ENCODE results near the gene MEDAG. TPM values are rescaled to one million over a fixed set of nuclear protein-coding genes. Genes with fewer than 3 reads are reported as not detected.

Gene MEDAG
- total RNA-seq, 1 experiment from 2014 or later = not detected

- CTCF ChIA-PET = no interaction called here
- no peaks in the 10 kb centered on the region for H3K36me3 ChIP-seq (ENCODE audit: low read depth)
- no peaks in the 10 kb centered on the region for H4K20me1 ChIP-seq (ENCODE audit: insufficient read depth)
- H3F3A ChIP-seq (ENCODE audit: insufficient read depth, low read depth) = no peaks in the 10 kb centered on the region
- no peaks in the 10 kb centered on the region for H3K9me3 ChIP-seq (ENCODE audit: insufficient read depth, low read depth)
- no peak overlapping the region for H2AFZ ChIP-seq
- H3K27ac ChIP-seq = no peak overlapping the region
- H3K4me3 ChIP-seq = no peak overlapping the region
- no peaks in the 10 kb centered on the region for H3K9me2 ChIP-seq (ENCODE audit: insufficient read depth)
- H3K27me3 ChIP-seq (ENCODE audit: insufficient read depth, low read depth) = 0 out of 2 replicates have a peak, but pooled peaks cover 2% of the 10 kb centered on the region
- BruUV-seq (replicated peaks) = no TSS peak
- POLR2A ChIA-PET (ENCODE audit: unreplicated experiment) = no interaction called here
- H3K4me1 ChIP-seq (replicated peaks; ENCODE audit: insufficient read depth) = peaks cover 11% of the 10 kb centered on the region; the same call in 1 of the 2 replicates
- H3K4me2 ChIP-seq = peak overlapping the region; percentile 32; the same call in 1 of the 2 replicates
- peak; percentile 22 to 41 for DNase-seq
- intact Hi-C loops (cut with micrococcal nuclease; ENCODE audit: unreplicated experiment) = no loop called here
- TF ChIP-seq CTCF (conservative IDR thresholded peaks at IDR 0.05) (no peak), EZH2 (IDR thresholded peaks at IDR 0.05; ENCODE audit: low read depth) (no peak)
- H3K79me2 ChIP-seq (ENCODE audit: low read depth) = no peaks in the 10 kb centered on the region
Measured at GRCh38 chr13:30895773-30896172, 10.3 kb upstream of the MEDAG start.

GRCh38 chr13:30898070-30898469 is 8.0 kb upstream of the MEDAG start:
- Histone ChIP-seq H4K20me1 (ENCODE audit: insufficient read depth) (no peaks in the 10 kb centered on the region), H3K4me1 (replicated peaks; ENCODE audit: insufficient read depth) (peaks cover 11% of the 10 kb centered on the region; the same call in 1 of the 2 replicates), H3K36me3 (ENCODE audit: low read depth) (no peaks in the 10 kb centered on the region), H3K4me3 (no peak overlapping the region), H3K9me3 (ENCODE audit: insufficient read depth, low read depth) (no peaks in the 10 kb centered on the region), H3K4me2 (no peak overlapping the region), H3K9me2 (ENCODE audit: insufficient read depth) (no peaks in the 10 kb centered on the region), H3K27me3 (ENCODE audit: insufficient read depth, low read depth) (peaks cover 23% of the 10 kb centered on the region), H3F3A (ENCODE audit: insufficient read depth, low read depth) (no peaks in the 10 kb centered on the region), H2AFZ (no peak overlapping the region), H3K27ac (no peak overlapping the region), H3K79me2 (ENCODE audit: low read depth) (no peaks in the 10 kb centered on the region)
- TF ChIP-seq CTCF (conservative IDR thresholded peaks at IDR 0.05) = no peak
- no peak for TF ChIP-seq EZH2 (IDR thresholded peaks at IDR 0.05; ENCODE audit: low read depth)
- intact Hi-C loops (cut with micrococcal nuclease; ENCODE audit: unreplicated experiment) = no loop called here
- CTCF ChIA-PET = no interaction called here
- no peak for DNase-seq
- no TSS peak for BruUV-seq (replicated peaks)
- POLR2A ChIA-PET (ENCODE audit: unreplicated experiment) = no interaction called here

GRCh38 chr13:30898678-30899241 is 7.3 kb upstream of the MEDAG start:
- no TSS peak for BruUV-seq (replicated peaks)
- POLR2A ChIA-PET (ENCODE audit: unreplicated experiment) = no interaction called here
- Histone ChIP-seq H3F3A (ENCODE audit: insufficient read depth, low read depth) (no peaks in the 10 kb centered on the region), H3K27ac (no peak overlapping the region), H3K27me3 (ENCODE audit: insufficient read depth, low read depth) (peaks cover 30% of the 10 kb centered on the region), H3K4me3 (no peak overlapping the region), H3K79me2 (ENCODE audit: low read depth) (no peaks in the 10 kb centered on the region), H3K4me1 (replicated peaks; ENCODE audit: insufficient read depth) (peaks cover 11% of the 10 kb centered on the region; the same call in 1 of the 2 replicates), H3K9me3 (ENCODE audit: insufficient read depth, low read depth) (no peaks in the 10 kb centered on the region), H3K9me2 (ENCODE audit: insufficient read depth) (no peaks in the 10 kb centered on the region), H2AFZ (no peak overlapping the region), H4K20me1 (ENCODE audit: insufficient read depth) (no peaks in the 10 kb centered on the region), H3K4me2 (no peak overlapping the region), H3K36me3 (ENCODE audit: low read depth) (no peaks in the 10 kb centered on the region)
- no peak for DNase-seq
- TF ChIP-seq CTCF (conservative IDR thresholded peaks at IDR 0.05) = no peak
- TF ChIP-seq EZH2 (IDR thresholded peaks at IDR 0.05; ENCODE audit: low read depth) = no peak
- CTCF ChIA-PET = no interaction called here
- intact Hi-C loops (cut with micrococcal nuclease; ENCODE audit: unreplicated experiment) = no loop called here

Measured in PC-9 (cell line).